ENCODE measurements around the gene CLEC4C.

DNA sequence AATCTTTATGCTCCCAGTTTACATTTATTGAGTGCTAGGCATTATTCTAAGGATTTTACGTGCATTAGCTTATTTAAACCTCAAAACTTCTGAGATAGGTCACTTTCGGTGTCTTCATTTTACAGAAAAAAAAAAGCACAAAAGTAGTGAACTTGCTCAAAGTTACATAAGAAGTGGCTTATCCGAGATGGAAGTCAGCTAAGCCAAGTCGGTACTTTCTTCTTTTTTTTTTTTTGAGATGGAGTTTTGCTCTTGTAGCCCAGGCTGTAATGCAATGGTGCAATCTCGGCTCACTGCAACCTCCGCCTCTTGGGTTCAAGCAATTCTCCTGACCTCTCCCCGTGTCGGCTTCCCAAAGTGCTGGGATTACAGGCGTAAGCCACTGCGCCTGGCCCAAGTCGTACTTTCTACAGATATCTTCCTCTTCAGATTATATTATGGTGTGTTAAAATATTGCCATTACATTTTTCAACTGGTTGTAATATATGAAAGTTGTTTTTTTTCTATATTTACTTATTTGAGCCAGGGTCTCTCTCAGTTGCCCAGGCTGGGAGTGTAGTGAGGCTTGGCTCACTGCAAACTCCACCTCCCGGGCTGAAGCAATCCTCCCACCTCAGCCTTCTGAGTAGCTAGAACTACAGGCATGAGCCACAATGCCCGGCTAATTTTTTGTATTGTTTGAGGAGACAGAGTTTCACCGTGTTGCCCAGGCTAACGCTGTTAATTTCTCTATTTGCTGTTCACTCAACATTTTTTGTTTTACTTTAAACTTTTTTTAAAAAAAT lies 27.0 kb downstream of the CLEC4C start:
- TF ChIP-seq ZNF560 (tag by site-specific recombination; IDR thresholded peaks at IDR 0.05; ENCODE audit: borderline replicate concordance) (no peak), GFI1B (tag by site-specific recombination; IDR thresholded peaks at IDR 0.05) (no peak)
- TF ChIP-seq, protein P1, sequence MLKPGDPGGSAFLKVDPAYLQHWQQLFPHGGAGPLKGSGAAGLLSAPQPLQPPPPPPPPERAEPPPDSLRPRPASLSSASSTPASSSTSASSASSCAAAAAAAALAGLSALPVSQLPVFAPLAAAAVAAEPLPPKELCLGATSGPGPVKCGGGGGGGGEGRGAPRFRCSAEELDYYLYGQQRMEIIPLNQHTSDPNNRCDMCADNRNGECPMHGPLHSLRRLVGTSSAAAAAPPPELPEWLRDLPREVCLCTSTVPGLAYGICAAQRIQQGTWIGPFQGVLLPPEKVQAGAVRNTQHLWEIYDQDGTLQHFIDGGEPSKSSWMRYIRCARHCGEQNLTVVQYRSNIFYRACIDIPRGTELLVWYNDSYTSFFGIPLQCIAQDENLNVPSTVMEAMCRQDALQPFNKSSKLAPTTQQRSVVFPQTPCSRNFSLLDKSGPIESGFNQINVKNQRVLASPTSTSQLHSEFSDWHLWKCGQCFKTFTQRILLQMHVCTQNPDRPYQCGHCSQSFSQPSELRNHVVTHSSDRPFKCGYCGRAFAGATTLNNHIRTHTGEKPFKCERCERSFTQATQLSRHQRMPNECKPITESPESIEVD (tag by site-specific recombination; IDR thresholded peaks at IDR 0.05), result no peak
- TF ChIP-seq, protein P2, sequence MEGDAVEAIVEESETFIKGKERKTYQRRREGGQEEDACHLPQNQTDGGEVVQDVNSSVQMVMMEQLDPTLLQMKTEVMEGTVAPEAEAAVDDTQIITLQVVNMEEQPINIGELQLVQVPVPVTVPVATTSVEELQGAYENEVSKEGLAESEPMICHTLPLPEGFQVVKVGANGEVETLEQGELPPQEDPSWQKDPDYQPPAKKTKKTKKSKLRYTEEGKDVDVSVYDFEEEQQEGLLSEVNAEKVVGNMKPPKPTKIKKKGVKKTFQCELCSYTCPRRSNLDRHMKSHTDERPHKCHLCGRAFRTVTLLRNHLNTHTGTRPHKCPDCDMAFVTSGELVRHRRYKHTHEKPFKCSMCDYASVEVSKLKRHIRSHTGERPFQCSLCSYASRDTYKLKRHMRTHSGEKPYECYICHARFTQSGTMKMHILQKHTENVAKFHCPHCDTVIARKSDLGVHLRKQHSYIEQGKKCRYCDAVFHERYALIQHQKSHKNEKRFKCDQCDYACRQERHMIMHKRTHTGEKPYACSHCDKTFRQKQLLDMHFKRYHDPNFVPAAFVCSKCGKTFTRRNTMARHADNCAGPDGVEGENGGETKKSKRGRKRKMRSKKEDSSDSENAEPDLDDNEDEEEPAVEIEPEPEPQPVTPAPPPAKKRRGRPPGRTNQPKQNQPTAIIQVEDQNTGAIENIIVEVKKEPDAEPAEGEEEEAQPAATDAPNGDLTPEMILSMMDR (tag by site-specific recombination; IDR thresholded peaks at IDR 0.05), result no peak

Data from HEK293 (cell line).